Nephron progenitor cell (in vitro differentiated cells): ENCODE results near the gene ANKS1B.

Source experiments
- DNase-seq: peaks from one replicate; pipeline ENCODE4 v3.0.0; 2021
- H3K27ac Mint-ChIP-seq: 2 replicates; pipeline ENCODE4 v1.8.0; 2021; ENCODE audit warnings: mild to moderate bottlenecking, moderate library complexity, mixed read lengths
- H3K27me3 Mint-ChIP-seq: 2 replicates; pipeline ENCODE4 v1.8.0; 2021; ENCODE audit warnings: mild to moderate bottlenecking, low read depth, mixed read lengths; ENCODE audit not compliant: poor library complexity
- H3K36me3 Mint-ChIP-seq: 2 replicates; pipeline ENCODE4 v1.8.0; 2021; ENCODE audit warnings: low read depth, mixed read lengths
- H3K4me1 Mint-ChIP-seq: 2 replicates; pipeline ENCODE4 v1.8.0; 2021; ENCODE audit warnings: mixed read lengths
- H3K4me3 Mint-ChIP-seq: 2 replicates; pipeline ENCODE4 v1.8.0; 2021; ENCODE audit warnings: mild to moderate bottlenecking, moderate library complexity, mixed read lengths
- H3K9me3 Mint-ChIP-seq: 2 replicates; pipeline ENCODE4 v1.8.0; 2021; ENCODE audit warnings: mild to moderate bottlenecking, moderate library complexity, mixed read lengths
- CTCF ChIP-seq: fragments of 200-600 bp; sonication (generic); IDR thresholded peaks from 2 replicates; pipeline ENCODE4 v1.5.0; 2021; ENCODE audit warnings: antibody characterized with exemption

The ANKS1B gene

GRCh38 chr12:99620159-99620479 is 364.6 kb downstream of the ANKS1B start:
- TF ChIP-seq CTCF = no peak
- Mint-ChIP-seq H3K27ac (no peak overlapping the region), H3K4me1 (no peaks in the 10 kb centered on the region), H3K27me3 (peaks cover 8% of the 10 kb centered on the region), H3K36me3 (no peaks in the 10 kb centered on the region), H3K4me3 (no peak overlapping the region), H3K9me3 (peaks cover 28% of the 10 kb centered on the region)
- DNase-seq = no peak

GRCh38 chr12:99619389-99620158 is 365.2 kb downstream of the ANKS1B start:
- H3K4me1 Mint-ChIP-seq = no peaks in the 10 kb centered on the region
- H3K9me3 Mint-ChIP-seq = peaks cover 28% of the 10 kb centered on the region
- H3K4me3 Mint-ChIP-seq = no peak overlapping the region
- no peak overlapping the region for H3K27ac Mint-ChIP-seq
- H3K36me3 Mint-ChIP-seq = no peaks in the 10 kb centered on the region
- DNase-seq = peak; percentile 27
- TF ChIP-seq CTCF = peak; percentile 68
- H3K27me3 Mint-ChIP-seq = peaks cover 8% of the 10 kb centered on the region

- DNase-seq = no peak
- Mint-ChIP-seq H3K4me3 (no peak overlapping the region), H3K27me3 (peaks cover 8% of the 10 kb centered on the region), H3K36me3 (no peaks in the 10 kb centered on the region), H3K4me1 (no peaks in the 10 kb centered on the region), H3K27ac (no peak overlapping the region), H3K9me3 (peaks cover 28% of the 10 kb centered on the region)
- no peak for TF ChIP-seq CTCF
Observed at GRCh38 chr12:99618657-99619056, 366.1 kb downstream of the ANKS1B start.

DNA sequence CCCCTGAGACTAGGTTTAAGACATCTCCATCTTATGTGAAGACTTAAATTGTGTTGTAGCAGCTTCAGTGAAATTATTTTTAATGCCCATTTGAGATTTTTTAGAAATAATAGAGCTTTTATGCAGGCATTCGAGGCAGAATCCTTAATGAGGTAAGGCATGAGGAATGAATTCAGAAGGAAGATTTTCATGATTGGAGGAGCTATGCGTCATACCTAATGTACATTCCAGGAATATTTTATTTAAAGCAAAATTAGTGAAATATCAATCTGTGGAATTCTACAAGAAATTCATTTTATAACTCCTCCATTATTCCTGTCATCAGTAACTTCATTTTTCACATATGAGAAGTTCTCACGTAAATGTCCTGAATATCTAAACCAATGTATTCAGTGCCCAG is 373.1 kb downstream of the ANKS1B start:
- no peak for DNase-seq
- H3K4me3 Mint-ChIP-seq = no peak overlapping the region
- H3K27ac Mint-ChIP-seq = no peak overlapping the region
- no peaks in the 10 kb centered on the region for H3K27me3 Mint-ChIP-seq
- TF ChIP-seq CTCF = no peak
- H3K36me3 Mint-ChIP-seq = no peaks in the 10 kb centered on the region
- H3K4me1 Mint-ChIP-seq = no peaks in the 10 kb centered on the region
- peaks cover 8% of the 10 kb centered on the region for H3K9me3 Mint-ChIP-seq

- Mint-ChIP-seq H3K9me3 (peaks cover 4% of the 10 kb centered on the region), H3K36me3 (no peaks in the 10 kb centered on the region), H3K27me3 (no peaks in the 10 kb centered on the region), H3K4me3 (no peak overlapping the region), H3K27ac (no peak overlapping the region), H3K4me1 (no peaks in the 10 kb centered on the region)
- no peak for TF ChIP-seq CTCF
- DNase-seq = no peak
Observed at GRCh38 chr12:99611117-99611516, 373.6 kb downstream of the ANKS1B start.

GRCh38 chr12:99609455-99610181 is 375.1 kb downstream of the ANKS1B start:
- DNase-seq = no peak
- no peaks in the 10 kb centered on the region for H3K27me3 Mint-ChIP-seq
- no peaks in the 10 kb centered on the region for H3K36me3 Mint-ChIP-seq
- no peak overlapping the region for H3K27ac Mint-ChIP-seq
- H3K9me3 Mint-ChIP-seq = no peaks in the 10 kb centered on the region
- TF ChIP-seq CTCF = no peak
- no peaks in the 10 kb centered on the region for H3K4me1 Mint-ChIP-seq
- no peak overlapping the region for H3K4me3 Mint-ChIP-seq
